Thymus (tissue), 14 donors: ENCODE measurements around the gene SURF6. TPM values are rescaled to one million over a fixed set of nuclear protein-coding genes. Genes with fewer than 3 reads are reported as not detected.

Experiments
- DNase-seq, 9 donors: peaks; one replicate each; pipeline ENCODE4 v3.0.0-alpha.2; 2013; ENCODE audit warnings: low spot score in 9 of 9, low read depth in 6 of 9, missing footprints in 1 of 9
- H3K27ac ChIP-seq, 2 donors: one replicate each; pipeline ENCODE4 v1.5.1; 2013; ENCODE audit warnings: control low read depth in 1 of 2, low read depth in 1 of 2, low read length in 1 of 2, mild to moderate bottlenecking in 1 of 2, moderate library complexity in 1 of 2
- H3K27me3 ChIP-seq, 2 donors: one replicate each; pipeline ENCODE4 v1.5.1; 2013; ENCODE audit warnings: low read length in 1 of 2; ENCODE audit not compliant: control insufficient read depth in 2 of 2, insufficient read depth in 1 of 2
- H3K36me3 ChIP-seq, 2 donors: one replicate each; pipeline ENCODE4 v1.5.1; 2013; ENCODE audit warnings: low read length in 1 of 2, mild to moderate bottlenecking in 1 of 2, moderate library complexity in 1 of 2; ENCODE audit not compliant: control insufficient read depth in 2 of 2, insufficient read depth in 2 of 2
- H3K4me1 ChIP-seq, 2 donors: one replicate each; pipeline ENCODE4 v1.5.1; 2013; ENCODE audit warnings: low read length in 2 of 2; ENCODE audit not compliant: control insufficient read depth in 2 of 2, insufficient read depth in 2 of 2
- H3K4me3 ChIP-seq, 2 donors: one replicate each; pipeline ENCODE4 v1.5.1; 2013; ENCODE audit warnings: low read length in 2 of 2, control low read depth in 1 of 2, mild to moderate bottlenecking in 1 of 2
- H3K9me3 ChIP-seq, 2 donors: one replicate each; pipeline ENCODE4 v1.5.1; 2013; ENCODE audit warnings: low read length in 1 of 2, mild to moderate bottlenecking in 1 of 2; ENCODE audit not compliant: control insufficient read depth in 2 of 2, insufficient read depth in 1 of 2
- WGBS: extraction: QIAGEN DNeasy Blood & Tissue Kit; methylation state at CpG from one replicate; pipeline ENCODE4 v1.1.7; 2013; 5-methylcytosine and 5-hydroxymethylcytosine counted together
- long read RNA-seq, 10 donors: transcript quantifications; one replicate each; lab custom pipeline, GENCODE V29; 2026
- polyA plus RNA-seq: library from polyadenylated mRNA; stranded (reverse); fragments of 200-250 nt; gene quantifications from one replicate; pipeline ENCODE4 v1.2.3, GENCODE V29; 2013
- total RNA-seq: library from RNA; stranded (reverse); fragments of 120-200 nt; gene quantifications from one replicate; pipeline ENCODE4 v1.2.4, GENCODE V29; 2013
- donor health status: healthy.

Gene SURF6
- total RNA-seq = 13.6 TPM
- polyA plus RNA-seq = 17.2 TPM
- long read RNA-seq, donor 1 = 0 reads
- long read RNA-seq, donor 2 = 0 reads
- long read RNA-seq, donor 3, full-length matches to known transcripts = 9 of 9 reads
- long read RNA-seq, donor 3, partial matches to known transcripts = 0 of 9 reads
- long read RNA-seq, donor 3, other reads (novel, unspliced or antisense) = 0 of 9 reads
- long read RNA-seq, donor 4, full-length matches to known transcripts = 7 of 7 reads
- long read RNA-seq, donor 4, partial matches to known transcripts = 0 of 7 reads
- long read RNA-seq, donor 4, other reads (novel, unspliced or antisense) = 0 of 7 reads
- long read RNA-seq, donor 5, full-length matches to known transcripts = 12 of 18 reads
- long read RNA-seq, donor 5, partial matches to known transcripts = 6 of 18 reads
- long read RNA-seq, donor 5, other reads (novel, unspliced or antisense) = 0 of 18 reads
- long read RNA-seq, donor 6, full-length matches to known transcripts = 7 of 7 reads
- long read RNA-seq, donor 6, partial matches to known transcripts = 0 of 7 reads
- long read RNA-seq, donor 6, other reads (novel, unspliced or antisense) = 0 of 7 reads
- long read RNA-seq, donor 7, full-length matches to known transcripts = 3 of 3 reads
- long read RNA-seq, donor 7, partial matches to known transcripts = 0 of 3 reads
- long read RNA-seq, donor 7, other reads (novel, unspliced or antisense) = 0 of 3 reads
- long read RNA-seq, donor 8, full-length matches to known transcripts = 3 of 3 reads
- long read RNA-seq, donor 8, partial matches to known transcripts = 0 of 3 reads
- long read RNA-seq, donor 8, other reads (novel, unspliced or antisense) = 0 of 3 reads
- long read RNA-seq, donor 9, full-length matches to known transcripts = 1 of 1 reads
- long read RNA-seq, donor 9, partial matches to known transcripts = 0 of 1 reads
- long read RNA-seq, donor 9, other reads (novel, unspliced or antisense) = 0 of 1 reads
- long read RNA-seq, donor 10, full-length matches to known transcripts = 8 of 8 reads
- long read RNA-seq, donor 10, partial matches to known transcripts = 0 of 8 reads
- long read RNA-seq, donor 10, other reads (novel, unspliced or antisense) = 0 of 8 reads

DNA sequence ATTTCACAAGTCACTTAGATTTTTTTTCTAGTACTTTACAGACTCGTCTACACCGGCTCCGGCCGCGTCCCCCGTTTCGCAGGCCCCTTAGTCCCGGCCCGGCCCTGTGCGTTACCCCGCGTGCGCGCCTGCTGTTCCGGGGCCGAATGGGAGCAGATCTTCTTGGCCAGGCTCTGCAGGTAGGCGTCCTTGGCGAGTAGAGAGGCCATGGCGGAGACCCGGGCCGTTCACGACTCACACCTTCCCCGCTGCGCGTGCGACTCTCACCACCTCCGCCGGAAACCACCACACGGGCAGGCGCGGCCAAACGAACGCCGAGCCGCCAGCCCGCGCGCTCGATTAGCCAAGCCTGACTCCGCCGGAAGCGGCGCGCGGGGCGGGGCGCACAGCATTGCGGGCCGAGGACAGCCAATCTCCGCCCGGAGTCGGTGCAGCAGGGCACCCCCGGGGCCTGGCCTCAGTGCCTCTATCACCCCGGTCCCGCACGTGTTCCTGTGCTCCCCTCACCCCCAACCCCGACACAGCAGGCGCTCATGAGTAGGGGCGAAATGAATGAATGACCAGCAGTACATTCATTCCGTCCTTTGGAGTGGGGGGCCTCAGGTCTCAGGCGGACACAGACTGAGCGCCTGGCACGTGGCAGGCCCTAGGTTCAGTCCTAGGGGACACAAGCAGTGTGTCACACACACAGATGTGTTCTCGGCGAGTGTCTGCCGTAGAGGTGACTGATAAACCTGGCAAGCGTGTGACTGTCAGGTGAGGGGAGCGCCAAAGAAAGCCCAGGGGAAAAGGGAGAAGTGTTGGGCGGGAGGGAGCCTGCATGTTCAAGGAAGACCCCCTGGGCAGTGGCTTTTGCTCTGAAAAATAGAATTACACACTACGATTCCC lies at the start of gene SURF6:
TSS of gene SURF6 (minus strand) at position 265 of the 888 bp plus-strand sequence. CDS start at position 209, 56 bp downstream.
- DNase-seq = peak; percentile 58 to 96 (median 88)
- Histone ChIP-seq H3K27me3 (no peaks in the 10 kb centered on the region), H3K4me3 (peak within 1 kb of the TSS; percentile 63 to 71), H3K36me3 (peaks cover 46 to 51% of the 10 kb centered on the region in 2 donors), H3K9me3 (peaks cover 0 to 7% of the 10 kb centered on the region in 2 donors), H3K4me1 (peaks cover 16 to 21% of the 10 kb centered on the region in 2 donors), H3K27ac (peak within 1 kb of the TSS; percentile 50 to 68)
- WGBS = 11% methylated on average over 70 of the region's 70 CpGs

DNA sequence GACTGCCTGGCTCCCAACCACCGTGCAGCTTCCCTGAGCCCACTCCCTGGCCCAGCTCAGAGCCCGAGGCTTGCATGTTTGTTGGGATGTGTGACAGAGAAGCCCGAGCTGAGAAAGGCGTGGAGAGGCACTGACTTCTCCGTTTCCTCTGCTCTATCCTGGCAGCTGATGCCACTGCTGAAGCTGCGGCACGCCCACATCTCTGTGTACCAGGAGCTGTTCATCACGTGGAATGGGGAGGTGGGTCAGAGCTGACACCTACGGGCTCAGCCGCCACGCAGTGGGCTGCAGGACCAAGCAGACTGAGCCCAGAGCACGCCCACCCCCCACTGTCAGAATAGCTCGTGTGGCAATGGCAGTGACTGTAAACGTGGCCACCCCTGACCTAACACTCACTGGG lies 49.5 kb upstream of the SURF6 start:
- DNase-seq = no peak
- Histone ChIP-seq H3K4me3 (no peak overlapping the region), H3K27ac (no peak overlapping the region), H3K4me1 (peaks cover 0 to 1% of the 10 kb centered on the region in 2 donors), H3K27me3 (no peaks in the 10 kb centered on the region), H3K9me3 (no peaks in the 10 kb centered on the region), H3K36me3 (no peaks in the 10 kb centered on the region)
- WGBS = 96% methylated on average over 14 of the region's 14 CpGs

- H3K27ac ChIP-seq = no peak overlapping the region
- 91% methylated on average over 17 of the region's 17 CpGs for WGBS
- H3K9me3 ChIP-seq = no peaks in the 10 kb centered on the region
- H3K36me3 ChIP-seq = no peaks in the 10 kb centered on the region
- DNase-seq = no peak
- H3K4me3 ChIP-seq = no peak overlapping the region
- H3K4me1 ChIP-seq = no peaks in the 10 kb centered on the region
- no peaks in the 10 kb centered on the region for H3K27me3 ChIP-seq
Observed at GRCh38 chr9:133384736-133385321, 48.8 kb upstream of the SURF6 start.

DNA sequence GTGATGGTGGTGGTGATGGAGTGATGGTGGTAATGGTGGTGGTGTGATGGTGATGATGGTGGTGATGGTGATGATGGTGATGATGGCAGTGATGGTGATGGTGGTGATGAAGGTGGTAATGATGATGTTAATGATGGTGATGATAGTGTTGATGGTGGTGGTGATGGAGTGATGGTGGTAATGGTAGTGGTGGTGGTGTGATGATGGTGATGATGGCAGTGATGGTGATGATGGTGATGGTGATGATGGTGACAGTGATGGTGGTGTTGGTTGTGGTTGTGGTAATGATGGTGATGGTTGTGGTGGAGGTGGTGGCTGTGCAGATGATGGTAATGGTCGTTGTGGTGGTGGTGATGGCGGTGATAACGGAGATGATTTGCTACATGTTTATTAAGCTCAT lies 47.5 kb upstream of the SURF6 start:
- 94% methylated on average over 3 of the region's 3 CpGs for WGBS
- no peaks in the 10 kb centered on the region for H3K27me3 ChIP-seq
- H3K36me3 ChIP-seq = no peaks in the 10 kb centered on the region
- no peak overlapping the region for H3K4me3 ChIP-seq
- no peak for DNase-seq
- H3K27ac ChIP-seq = no peak overlapping the region
- no peaks in the 10 kb centered on the region for H3K4me1 ChIP-seq
- no peaks in the 10 kb centered on the region for H3K9me3 ChIP-seq

DNA sequence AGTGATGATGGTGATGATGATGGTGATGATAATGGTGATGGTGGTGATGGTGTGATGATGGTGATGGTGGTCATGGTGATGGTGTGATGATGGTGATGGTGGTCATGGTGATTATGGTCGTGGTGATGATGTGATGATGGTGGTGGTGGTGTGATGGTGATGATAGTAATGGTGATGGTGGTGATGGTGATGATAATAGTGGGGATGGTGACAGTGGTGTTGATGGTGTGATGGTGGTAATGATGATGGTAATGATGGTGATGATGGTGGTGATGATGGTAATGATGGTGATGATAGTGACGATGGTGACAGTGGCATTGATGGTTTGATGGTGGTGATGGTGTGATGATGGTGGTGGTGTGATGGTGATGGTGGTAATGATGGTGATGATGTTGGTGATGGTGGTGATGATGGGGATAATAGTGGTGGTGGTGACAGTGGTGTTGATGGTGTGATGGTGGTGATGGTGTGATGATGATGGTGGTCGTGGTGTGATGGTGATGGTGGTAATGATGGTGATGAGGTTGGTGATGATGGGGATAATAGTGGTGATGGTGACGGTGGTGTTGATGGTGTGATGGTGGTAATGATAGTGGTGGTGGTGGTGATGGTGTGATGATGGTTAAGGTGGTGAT lies 46.6 kb upstream of the SURF6 start:
- Histone ChIP-seq H3K27me3 (no peaks in the 10 kb centered on the region), H3K4me3 (no peak overlapping the region), H3K4me1 (no peaks in the 10 kb centered on the region), H3K9me3 (no peaks in the 10 kb centered on the region), H3K27ac (no peak overlapping the region), H3K36me3 (no peaks in the 10 kb centered on the region)
- DNase-seq = no peak
- WGBS = 83% methylated on average over 4 of the region's 4 CpGs

GRCh38 chr9:133380734-133381133 lies 44.7 kb upstream of the SURF6 start:
- Histone ChIP-seq H3K36me3 (no peaks in the 10 kb centered on the region), H3K27me3 (peaks cover 0 to 5% of the 10 kb centered on the region in 2 donors), H3K9me3 (no peaks in the 10 kb centered on the region), H3K27ac (no peak overlapping the region), H3K4me1 (peaks cover 5% of the 10 kb centered on the region in 2 donors), H3K4me3 (no peak overlapping the region)
- WGBS = 93% methylated on average over 4 of the region's 4 CpGs
- DNase-seq = no peak

DNA sequence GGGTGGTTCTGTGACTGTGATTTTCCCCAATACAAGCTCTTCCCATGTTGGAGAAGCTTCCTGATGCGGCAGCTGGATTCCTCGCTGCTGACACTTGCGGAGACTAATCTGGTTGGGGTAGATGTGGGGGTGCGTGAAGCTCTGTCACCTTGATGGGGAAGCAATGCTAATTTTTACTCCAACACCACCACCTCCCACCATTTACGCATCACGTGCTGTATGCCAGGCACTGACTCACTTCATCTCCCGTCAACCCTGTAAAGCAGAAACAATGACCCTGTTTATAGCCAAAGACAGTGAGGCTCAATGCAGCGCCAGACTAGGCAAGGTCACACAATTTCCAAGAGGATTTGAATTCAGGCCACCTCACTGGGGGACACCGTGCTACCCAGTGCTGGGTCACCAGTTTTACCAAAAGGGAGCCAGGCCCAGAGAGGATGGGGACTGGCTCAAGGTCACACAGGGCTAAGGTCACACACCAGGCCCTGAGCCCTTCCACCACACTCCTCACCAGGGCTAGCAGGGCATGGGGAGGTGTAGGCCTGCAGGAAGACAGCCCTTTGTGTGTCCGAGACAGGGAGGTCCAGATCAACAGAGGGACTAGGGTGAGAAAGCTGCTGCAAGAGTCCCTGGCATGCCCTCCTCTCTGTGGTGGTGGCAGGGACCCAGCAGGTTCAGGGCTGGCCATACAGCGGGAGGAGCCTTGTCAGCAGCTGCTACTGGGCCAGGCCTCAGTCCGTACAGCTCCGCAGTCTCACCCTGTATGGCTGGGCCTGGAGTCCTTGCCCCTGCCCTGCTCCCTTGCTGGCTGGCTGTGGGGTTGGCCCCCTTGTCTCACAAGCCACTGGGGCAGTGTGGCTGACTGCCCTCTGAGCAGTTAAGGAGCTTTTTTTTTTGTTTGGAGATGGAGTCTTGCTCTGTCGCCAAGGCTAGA lies 43.4 kb upstream of the SURF6 start:
- WGBS = 98% methylated on average over 14 of the region's 14 CpGs
- DNase-seq = no peak
- Histone ChIP-seq H3K9me3 (no peaks in the 10 kb centered on the region), H3K27me3 (peaks cover 0 to 5% of the 10 kb centered on the region in 2 donors), H3K36me3 (no peaks in the 10 kb centered on the region), H3K4me1 (peaks cover 5 to 11% of the 10 kb centered on the region in 2 donors), H3K4me3 (no peak overlapping the region), H3K27ac (no peak overlapping the region)
